ENCODE data around the gene KLHL33.
"Not testable (repeated sequence)": the region's sequence is repeated elsewhere in the genome, so short reads cannot be mapped to it uniquely, and the experiment has no call there.

Gene KLHL33

GRCh38 chr14:20446889-20447288 lies 10.9 kb upstream of the KLHL33 start:
- DNase-seq = no peak

DNA sequence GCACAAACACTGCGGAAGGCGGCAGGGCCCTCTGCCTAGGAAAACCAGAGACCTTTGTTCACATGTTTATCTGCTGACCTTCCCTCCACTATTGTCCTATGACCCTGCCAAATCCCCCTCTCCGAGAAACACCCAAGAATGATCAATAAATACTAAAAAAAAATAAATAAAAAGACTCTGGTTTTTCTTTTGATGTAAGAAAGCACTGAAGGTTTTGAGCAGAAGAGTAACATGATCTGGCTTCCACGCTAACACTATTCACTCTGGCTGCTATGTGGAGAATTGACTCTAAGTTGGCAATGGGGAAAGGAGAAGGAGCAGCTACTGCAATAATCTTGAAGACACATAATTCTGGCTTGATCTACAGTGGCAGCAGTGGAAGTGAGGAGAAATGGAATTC lies 7.7 kb upstream of the KLHL33 start:
- not testable (repeated sequence) for DNase-seq

DNA sequence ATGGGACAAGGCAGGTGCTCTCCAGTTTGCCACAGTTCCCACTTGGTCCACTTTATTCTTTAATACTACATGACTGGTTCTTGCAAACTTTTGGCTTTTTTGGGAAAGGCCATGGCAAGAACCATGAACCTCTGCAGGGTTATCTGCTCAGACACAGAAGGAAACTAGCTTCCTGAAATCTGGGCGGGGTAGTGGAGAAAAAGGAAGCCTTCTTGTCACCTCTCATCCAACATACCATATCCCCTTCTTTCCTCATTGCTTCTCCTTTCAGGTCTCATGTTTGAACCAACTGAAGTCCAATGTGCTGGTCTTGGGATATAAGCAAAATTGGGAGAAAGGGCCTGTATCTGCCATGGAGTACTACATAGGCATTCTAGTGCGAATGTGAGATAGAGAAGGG lies 5.5 kb upstream of the KLHL33 start:
- no peak for DNase-seq

DNA sequence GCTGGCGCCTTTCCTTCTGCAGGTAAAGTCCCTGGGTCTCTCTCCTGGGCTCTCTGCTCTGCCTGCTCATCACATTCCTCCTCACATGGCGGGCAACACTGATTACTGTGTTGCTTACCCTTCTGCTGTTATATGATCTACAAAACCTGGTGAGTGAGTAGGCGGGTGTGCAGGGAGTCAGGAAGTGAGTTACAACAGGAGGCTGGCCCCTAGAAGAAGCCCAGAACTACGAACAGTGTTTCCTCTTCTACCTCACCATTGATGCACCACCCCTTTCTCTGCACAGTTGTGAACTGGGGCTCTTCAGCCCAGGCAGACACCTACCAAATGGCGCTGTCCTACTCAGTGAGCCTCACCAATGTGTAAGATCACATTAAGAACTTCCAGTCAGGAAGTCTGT lies 4.9 kb upstream of the KLHL33 start:
- no peak for DNase-seq

DNA sequence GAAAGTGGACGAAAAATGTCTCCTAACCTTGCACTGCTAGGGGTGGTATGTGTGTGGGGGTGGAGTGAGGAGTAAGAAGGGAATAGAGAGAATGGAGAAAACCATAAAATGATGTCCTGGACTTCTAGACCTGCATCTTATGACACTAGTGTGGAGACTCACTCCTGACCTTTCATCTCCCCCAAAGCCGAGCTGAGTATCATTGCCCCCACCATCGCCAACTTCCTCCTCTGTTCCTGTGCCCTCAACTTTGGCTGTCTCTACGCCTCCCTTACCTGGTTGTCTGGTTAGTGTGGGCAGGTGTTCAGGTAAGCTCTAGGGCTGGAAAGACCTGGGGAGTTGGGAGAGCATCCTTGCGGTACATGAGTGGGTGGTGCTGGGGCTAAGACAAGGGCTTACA lies 4.5 kb upstream of the KLHL33 start:
- DNase-seq = no peak

- no peak for DNase-seq
Observed at GRCh38 chr14:20438664-20439063, 2.7 kb upstream of the KLHL33 start.

- no peak for DNase-seq
Observed at GRCh38 chr14:20436363-20436755, 393 bp upstream of the KLHL33 start.

DNA sequence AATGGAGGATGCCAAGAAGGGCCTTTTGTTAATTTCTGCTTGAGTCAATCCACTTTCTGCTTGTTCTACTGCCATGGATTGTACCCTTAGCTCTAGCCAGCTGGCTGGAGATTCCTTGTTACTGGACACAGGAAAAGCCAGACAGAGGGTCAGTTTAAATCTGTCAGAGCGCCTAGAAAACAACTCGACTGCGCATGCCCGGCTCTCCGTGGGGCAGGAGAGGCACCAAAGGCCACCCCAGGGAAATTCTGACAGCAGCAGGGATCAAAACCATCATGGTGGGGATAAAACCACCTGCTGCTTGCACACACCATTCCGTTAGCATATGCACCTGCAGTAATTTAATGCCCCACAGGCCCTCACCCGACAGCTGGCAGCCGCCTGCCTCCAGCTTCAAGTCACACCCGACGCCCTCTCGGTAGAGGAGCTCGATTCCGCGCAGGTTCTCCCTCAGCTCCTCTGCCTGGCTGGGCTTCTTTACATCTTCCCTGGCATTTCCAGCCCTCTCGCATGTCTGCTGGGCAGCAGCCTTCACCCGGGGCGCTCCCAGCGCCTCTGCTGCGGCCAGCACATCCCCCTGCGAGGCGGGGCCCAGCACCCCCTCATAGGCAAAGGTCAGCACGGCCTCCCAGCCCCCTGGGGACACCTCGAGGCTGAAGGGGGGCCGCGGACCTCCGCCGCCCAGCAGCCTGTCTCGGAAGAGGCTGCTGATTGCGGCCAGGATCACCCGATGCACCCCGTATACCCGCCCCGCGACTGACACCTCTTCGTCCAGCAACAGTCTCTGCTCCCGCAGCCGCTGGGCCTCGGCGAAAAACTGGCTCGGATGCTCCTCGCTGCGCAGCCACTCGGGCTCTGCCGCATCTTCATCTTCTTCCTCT lies 1.0 kb downstream of the KLHL33 start:
- DNase-seq = no peak

DNA sequence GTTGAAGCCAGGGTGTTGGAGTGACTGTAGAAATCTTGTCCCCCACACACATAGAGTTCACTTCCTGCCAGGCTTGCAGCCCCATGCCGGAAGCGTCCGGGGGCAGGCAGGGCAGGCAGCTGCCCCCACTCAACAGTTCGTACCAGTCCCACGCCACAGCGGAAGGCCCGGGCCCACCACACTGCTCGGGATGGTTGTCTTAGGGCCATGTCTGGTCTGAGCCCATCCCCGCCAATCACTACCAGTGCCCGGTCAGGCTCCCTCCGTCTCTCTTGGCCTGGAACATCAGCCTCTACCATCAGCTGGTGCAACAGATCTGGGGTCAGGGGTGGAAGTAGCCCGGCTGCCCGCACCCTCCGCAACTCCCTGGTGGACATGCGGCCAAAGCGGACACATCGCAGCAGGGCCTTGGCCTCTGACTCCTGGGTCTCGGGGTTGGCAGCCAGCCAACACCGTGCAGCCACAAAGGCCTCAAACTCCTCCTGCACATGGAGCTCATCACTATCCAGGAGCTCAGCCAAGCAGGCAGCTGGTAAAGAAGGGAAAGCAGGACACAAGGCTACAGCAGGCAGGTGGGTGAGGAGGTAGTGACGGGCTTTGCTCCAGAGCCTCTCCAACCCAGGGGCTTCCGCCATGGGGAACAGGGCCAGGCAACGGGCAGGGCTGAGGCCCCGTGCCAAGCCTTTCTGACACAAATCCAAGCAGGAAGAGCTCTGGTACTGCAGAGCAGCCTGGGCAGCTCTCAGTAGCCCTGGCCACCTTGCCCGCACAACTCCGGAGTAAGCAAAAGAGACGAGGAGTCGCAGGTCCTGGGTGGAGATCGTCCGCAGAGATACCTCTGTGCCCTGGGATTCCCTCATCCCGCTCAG lies 5.9 kb downstream of the KLHL33 start:
- no peak for DNase-seq

- no peak for DNase-seq
Observed at GRCh38 chr14:20428802-20429201, 7.2 kb downstream of the KLHL33 start.

- DNase-seq = no peak
Observed at GRCh38 chr14:20428010-20428365, 8.0 kb downstream of the KLHL33 start.

GRCh38 chr14:20427231-20428009 lies 8.5 kb downstream of the KLHL33 start:
- DNase-seq = no peak

DNA sequence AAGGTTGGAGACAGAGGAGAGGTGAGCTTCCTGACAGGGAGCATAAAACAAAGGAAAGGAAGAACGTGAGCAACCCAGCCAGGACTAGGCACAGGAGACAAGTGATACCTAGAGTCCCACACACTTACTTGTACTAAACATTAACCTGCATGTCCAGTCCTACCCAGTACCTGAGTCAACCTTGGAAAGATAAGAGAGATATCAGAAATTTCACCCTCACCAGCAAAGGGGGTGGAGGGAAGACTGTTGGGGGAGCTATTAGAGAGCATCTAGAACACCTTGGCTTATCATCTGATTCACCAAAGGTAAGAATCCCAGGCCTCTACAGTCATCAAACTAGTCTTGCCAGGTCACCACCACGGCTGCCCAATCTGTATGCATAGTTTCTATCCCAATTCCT lies 11.1 kb downstream of the KLHL33 start:
- DNase-seq = no peak

GRCh38 chr14:20422886-20423285 lies 13.1 kb downstream of the KLHL33 start:
- no peak for DNase-seq

- DNase-seq = no peak
Observed at GRCh38 chr14:20421267-20421666, 14.7 kb downstream of the KLHL33 start.

DNA sequence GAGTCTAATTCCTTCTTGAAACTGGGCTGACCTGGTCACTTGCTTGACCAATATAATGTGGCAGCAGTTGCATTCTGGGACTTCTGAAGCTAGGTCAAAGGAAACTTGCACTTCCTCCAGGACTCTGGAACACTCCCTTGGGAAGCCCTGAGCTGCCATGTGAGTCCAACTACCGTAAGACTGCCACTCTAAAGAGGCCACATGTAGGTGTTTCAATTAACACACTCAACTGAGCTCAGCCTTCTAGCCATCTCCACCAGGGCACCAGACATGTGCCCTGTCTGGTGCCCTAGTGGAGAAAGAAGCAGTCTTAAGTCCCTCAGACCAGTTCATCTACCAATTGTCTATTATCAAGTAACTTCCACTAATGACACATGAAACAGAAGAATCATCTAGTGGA lies 16.5 kb downstream of the KLHL33 start:
- DNase-seq = no peak

- no peak for DNase-seq
Observed at GRCh38 chr14:20418501-20418909, 17.5 kb downstream of the KLHL33 start.

GRCh38 chr14:20417250-20418186 lies 18.4 kb downstream of the KLHL33 start:
- no peak for DNase-seq

DNA sequence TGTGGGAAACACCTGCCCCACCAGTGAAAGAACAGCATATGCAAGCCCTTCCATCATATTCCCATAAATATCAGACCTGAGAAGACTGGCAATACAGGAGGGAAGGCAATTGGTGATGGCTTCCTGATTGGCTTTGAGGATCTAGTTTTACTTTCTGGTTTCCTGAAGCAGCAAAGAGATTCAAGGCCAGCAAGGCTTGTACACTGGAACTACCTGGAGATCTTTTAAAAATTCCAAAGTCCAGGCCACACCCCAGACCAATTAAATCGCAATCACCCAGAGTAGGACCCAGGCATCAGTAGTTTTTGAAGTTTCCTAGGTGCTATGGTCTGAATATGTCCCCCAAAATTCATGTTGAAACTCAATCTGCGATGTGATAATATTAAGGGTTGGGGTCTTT lies 19.7 kb downstream of the KLHL33 start:
- DNase-seq = no peak

DNA sequence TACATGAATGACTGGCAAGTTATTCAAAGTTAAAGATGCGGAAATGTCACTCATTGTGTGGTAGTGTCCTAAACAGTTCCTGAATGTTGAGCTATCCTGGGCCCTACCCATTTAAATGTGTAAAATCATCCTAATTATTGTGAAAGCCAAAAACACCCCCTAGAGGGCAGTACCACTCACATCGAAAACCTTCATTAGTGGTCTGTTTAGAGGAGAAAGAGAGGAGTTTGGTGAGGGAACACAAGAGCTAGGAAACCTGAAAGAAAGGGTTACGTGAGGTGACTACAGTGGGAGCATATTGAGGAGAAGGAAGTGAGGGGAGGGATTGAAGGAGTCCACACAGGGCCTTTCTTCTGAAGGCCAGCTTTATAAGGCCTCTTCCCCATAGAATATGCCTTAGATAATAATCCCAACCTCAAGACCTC lies 20.2 kb downstream of the KLHL33 start:
- no peak for DNase-seq

GRCh38 chr14:20413744-20414082 lies 22.3 kb downstream of the KLHL33 start:
- no peak for DNase-seq
